HG02798 (cell line): ENCODE results near the gene KRT17.
"Not testable (repeated sequence)": the region's sequence is repeated elsewhere in the genome, so short reads cannot be mapped to it uniquely, and the experiment has no call there.

Source experiments
- ATAC-seq: cut with Tn5 transposase; IDR thresholded peaks from one replicate; pipeline ENCODE4 v1.9.1; 2021; ENCODE audit warnings: mild to moderate bottlenecking; ENCODE audit not compliant: unreplicated experiment, poor library complexity

KRT17 gene

GRCh38 chr17:41622340-41623183 lies 1.8 kb downstream of the KRT17 start:
- not testable (repeated sequence) for ATAC-seq

- no peak for ATAC-seq
These were observed 2.5 kb downstream of the KRT17 start for GRCh38 chr17:41621916-41622315.

DNA sequence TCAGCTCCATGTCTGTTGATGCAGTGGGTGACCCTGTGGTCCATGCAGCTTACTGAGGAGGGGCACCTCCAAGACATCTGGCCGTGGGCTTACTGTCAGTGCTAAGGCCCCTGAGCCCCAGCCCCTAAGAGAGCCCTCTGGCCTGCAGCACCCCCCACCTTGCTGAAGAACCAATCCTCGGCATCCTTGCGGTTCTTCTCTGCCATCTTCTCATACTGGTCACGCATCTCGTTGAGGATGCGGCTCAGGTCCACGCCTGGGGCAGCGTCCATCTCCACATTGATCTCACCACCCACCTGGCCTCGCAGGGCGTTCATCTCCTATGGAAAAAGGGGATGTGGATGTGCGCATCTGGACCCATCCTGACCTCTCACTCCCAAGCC lies 2.9 kb downstream of the KRT17 start:
- ATAC-seq = not testable (repeated sequence)

DNA sequence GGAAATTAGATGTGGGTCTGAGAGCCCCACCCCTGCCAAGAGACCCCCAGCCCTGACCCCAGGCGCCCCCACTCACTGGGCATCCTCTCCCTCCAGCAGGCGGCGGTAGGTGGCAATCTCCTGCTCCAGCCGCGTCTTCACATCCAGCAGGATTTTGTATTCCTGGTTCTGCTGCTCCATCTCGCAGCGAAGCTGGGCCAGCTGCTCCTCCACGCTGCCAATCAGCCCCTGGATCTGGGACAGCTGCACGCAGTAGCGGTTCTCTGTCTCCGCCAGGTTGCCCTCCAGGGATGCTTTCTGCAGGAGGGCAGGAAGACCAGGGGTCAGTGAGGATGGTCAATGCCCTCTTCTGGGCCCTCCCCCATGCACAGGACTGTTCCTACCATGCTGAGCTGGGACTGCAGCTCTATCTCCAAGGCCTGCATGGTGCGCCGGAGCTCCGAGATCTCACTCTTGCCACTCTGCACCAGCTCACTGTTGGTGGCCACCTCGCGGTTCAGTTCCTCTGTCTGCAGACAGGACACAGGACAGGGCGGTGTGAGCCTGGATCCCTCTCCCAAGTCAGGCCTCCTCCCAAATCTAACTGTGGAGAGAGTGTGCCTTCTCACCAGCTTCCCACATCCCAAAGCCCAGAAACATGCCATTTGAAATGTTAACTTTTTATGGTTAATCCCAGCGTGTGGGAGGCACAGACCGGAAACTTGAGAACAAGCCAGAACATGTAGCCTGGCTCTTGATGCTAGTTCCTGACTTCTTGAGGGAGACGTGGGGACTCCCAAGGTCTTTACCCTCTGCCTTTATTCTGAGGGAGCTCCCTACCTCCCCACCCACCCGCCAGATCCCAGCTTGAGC lies 3.6 kb downstream of the KRT17 start:
- ATAC-seq = no peak

GRCh38 chr17:41619927-41620582 lies 4.3 kb downstream of the KRT17 start:
- ATAC-seq = not testable (repeated sequence)

DNA sequence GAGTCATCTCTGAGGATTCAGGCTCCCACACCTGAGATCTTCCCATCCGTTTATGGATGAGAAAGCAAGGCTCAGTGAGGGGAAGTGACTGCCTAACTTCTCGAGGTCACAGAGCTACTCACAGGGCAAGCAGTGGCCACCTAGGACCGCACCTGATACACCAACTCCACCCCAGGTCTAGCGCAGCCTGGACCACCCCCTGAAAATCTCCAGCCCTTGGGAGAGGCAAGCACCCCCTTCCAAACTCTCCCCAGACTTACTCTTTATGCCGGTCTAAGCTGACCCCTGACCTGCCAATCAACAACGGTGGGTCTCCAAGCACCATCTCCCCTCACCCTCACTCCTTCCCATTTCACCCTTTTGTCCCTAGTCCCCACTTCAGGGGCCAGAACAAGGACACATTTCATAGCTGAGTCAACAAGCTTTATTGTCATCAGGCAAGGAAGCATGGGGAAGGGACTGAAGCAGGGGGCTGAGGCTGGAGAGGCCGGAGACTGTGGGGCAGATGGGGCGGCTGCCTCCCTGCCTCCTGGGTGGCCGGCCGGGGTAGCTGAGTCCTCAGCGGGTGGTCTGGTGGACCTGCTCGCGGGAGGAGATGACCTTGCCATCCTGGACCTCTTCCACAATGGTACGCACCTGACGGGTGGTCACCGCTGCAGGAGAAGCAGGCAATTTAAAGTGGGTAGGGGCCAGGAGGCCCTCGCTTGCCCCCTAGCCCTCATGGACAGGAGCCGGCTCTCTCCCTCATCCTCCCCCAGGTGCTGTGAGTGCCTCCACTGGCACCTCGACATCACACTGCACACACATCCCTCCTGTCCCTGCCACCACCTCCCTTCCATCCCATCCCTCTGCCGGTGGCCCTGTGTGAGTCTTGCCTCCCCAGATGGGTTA lies 5.1 kb downstream of the KRT17 start:
- no peak for ATAC-seq

- ATAC-seq = no peak
These were observed 5.9 kb downstream of the KRT17 start for GRCh38 chr17:41618341-41619035.

DNA sequence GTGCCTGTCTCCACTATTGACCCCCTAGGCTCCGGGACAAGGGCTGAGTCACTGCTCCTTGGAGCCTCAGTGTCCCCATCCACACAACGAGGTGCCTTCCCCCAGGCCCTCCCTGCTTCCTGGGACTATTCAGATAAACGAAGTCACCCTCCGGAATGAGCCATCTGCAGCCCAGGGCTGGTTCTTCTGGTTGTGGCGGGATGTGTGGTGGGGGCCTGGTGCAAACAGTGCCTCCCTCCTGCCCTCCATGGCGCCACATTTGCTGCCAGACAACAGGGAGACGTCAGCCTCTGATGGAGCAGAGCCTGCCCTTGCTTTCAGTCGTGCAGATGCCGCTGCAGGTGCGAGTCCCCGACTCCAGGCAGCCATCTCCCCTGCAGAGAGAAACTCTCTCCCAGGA lies 6.7 kb downstream of the KRT17 start:
- no peak for ATAC-seq

GRCh38 chr17:41617136-41617535 lies 7.2 kb downstream of the KRT17 start:
- no peak for ATAC-seq

DNA sequence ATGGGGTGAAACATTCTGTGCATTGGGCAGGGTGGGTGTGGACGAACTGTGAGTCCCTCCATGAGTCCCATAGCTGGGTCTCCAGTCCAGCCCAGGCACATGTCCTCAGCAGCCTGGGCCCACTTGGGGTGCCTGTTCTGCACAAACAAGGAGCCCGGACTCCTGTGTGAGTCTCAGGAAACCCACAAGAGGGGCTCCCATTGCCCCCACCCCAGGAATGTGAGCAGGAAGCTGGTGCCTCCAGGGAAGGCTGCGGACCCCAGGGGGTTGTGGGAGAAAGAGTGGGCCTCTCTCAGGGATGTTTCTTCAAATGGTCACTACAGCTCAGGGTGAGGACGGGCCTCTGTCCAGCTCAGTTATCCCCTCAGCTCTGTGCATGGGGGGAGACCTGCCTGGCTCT lies 7.9 kb downstream of the KRT17 start:
- ATAC-seq = not testable (repeated sequence)

DNA sequence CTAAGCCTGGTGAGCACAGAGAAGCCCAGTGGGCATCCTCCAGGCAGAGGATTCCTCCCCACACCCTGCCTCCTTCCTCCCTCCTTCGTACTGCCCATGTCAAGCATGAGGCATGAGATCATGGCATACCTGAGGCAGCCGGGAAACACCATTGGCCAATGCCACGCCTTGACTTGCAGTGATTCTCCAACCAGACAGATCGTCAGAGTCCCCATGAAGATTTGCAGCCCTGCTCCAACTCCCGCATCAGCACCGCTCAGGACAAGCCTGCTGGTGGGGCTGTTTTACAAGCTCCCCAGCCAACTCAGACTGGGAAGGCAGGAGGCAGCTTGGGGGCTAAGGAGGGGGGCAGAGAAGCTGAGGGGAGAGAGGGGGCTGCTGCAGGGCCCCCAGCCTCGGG lies 8.9 kb downstream of the KRT17 start:
- ATAC-seq = no peak

GRCh38 chr17:41614767-41615166 lies 9.6 kb downstream of the KRT17 start:
- not testable (repeated sequence) for ATAC-seq

DNA sequence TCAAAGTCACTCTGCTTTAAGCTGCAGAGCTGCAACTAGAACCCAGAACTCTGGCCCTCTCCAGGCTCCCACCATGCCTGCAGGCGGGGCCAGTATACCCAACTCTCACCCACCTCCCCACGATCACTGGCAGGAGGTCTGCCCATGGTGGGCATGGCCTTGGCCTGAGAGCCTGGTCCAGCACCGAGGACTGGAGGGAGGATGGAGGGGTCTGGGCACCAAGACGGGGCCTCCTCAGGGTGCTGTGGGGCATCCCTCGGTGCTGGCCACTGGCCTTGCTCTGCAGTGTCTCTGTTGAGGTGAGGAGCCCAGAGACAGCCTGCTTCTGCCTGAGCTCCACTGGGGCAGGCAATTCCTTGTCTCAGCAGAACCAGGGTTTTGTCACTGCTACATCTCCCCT lies 10.3 kb downstream of the KRT17 start:
- ATAC-seq = no peak

DNA sequence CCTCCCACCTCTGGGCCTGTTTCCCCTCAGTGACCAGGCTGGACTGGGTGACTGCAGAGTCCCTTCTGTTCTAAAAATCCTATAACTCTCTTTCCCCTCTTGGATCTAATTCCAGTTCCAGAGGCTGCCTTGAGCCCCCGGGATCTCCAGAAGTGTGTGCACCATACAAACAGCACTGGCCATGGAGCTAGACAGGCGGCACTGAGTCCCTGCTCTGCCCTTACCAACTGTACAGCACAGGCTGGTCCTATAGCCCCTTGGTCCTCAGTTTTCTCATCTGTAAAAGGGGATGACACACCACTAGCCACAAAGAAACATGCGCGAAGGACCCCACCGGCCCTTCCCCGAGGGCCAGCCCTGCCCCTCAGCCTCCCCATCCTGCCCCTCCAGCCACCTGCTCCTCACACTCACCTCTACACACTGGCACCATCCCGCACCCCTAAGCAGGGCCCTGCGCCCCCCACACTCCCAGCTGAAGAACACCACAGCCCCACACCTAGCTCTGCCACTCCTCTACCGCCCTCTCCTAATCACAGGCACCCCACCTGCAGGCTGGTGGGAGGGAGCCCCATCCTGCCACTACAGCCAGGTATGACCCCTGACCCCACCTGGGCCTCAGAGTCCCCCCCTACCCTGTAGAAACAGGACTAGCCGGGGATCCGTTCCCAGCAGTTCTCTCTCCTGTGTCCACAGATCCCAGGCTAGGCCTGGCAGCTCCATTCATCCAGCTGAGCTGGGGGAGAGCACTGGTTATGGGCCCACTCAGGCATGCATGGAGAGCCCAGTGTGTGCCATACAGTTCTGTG lies 10.9 kb downstream of the KRT17 start:
- no peak for ATAC-seq

DNA sequence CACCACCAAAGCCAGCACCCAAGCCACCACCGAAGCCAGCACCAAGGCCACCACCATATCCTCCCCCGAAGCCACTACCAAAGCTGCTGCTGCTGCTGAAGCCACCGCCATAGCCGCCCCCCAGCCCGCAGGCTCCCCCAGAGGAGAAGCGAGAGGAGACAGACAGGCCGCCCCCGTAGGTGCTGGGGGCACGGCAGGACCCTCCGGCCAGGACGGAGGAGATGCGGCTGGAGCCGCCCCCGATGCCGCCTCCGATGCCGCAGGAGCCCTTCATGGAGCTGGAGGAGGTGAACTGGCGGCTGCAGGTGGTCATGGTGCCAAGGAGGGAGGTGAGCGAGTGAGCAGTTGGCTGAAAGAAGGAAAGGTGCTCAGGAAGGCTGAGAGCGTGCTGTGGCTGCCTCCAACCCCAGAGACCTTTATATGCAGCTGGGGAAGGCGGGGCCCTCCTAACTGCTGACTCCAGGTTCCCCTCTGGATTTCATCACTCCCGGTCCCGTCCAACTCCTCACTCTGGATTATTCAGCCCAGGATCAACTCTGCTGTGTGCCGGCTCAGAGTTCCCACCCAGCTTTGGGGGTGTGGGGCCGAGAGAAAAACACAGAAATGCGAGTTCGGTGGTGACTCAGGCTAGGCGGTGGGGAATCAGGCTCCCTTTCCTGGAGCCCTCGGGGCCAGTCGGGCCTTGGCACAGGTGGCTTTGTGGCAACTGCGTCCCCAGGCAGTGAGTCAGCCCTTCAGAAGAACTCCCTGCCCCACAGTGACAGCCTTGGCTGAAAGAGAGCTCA lies 11.8 kb downstream of the KRT17 start, which contains the start of gene KRT16:
Gene KRT16 (minus strand): TSS at position 392 of the 785 bp plus-strand sequence. CDS start 79 bp downstream, at position 313.
- ATAC-seq = not testable (repeated sequence)

DNA sequence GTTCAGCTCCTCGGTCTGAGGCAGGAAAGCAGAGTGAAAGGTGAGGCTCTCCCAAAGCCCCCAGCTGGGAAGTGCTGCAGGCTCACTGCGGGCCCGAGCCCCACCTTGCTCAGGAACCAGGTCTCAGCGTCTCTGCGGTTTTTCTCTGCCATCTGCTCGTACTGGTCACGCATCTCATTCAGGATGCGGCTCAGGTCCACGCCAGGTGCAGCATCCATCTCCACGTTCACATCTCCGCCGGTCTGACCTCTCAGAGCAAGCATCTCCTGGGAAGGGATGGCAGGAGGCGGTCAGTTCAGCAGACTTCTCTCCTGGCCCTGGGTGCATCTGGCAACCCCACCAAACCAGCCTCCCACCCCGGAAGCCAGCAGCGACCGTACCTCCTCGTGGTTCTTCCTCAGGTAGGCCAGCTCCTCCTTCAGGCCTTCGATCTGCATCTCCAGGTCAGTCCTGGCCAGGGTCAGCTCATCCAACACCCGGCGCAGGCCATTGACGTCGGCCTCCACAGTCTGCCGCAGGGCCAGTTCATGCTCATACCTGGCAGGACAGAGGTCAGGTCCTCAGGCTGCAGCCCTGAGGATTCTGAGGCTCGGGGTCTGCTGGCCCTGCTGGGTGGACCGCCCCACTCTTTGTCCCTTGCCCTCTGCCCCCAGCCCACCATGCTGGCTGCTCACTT lies 13.3 kb downstream of the KRT17 start:
- ATAC-seq = no peak

GRCh38 chr17:41610061-41610517 lies 14.3 kb downstream of the KRT17 start:
- ATAC-seq = not testable (repeated sequence)
